ENCODE results near the gene TAF11L8. TPM values are rescaled to one million over a fixed set of nuclear protein-coding genes. Genes with fewer than 3 reads are reported as not detected.
"Not testable (repeated sequence)": the region's sequence is repeated elsewhere in the genome, so short reads cannot be mapped to it uniquely, and the experiment has no call there.

The TAF11L8 gene
- not detected for total RNA-seq

DNA sequence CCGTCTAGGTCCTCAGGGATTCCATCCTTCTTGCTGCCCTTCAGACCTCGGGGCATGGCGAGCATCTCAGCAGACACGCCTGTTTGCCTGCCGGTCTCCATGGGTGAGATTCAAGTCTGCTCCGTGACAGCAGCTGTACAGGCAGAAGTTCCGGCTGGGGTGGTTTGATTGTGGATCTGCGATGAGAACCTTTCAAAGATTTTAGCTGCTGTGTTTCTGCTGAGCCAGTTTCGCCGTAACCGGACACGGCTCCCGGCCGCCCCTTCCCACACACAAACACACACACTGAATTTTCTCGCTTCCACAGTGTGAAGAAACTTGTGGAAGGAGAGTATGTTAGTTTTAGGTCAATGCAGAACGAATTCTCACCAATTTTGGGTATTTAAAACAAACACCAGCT lies at the start of gene TAF11L8:
Gene TAF11L8 (minus strand): TSS at position 101 of the 400 bp plus-strand sequence.
- H3K9me3 ChIP-seq; H3K27ac ChIP-seq; DNase-seq; H3K4me1 ChIP-seq; H3K36me3 ChIP-seq; H3K27me3 ChIP-seq; H3K4me3 ChIP-seq (replicated peaks in 1 of 3); intact Hi-C loops (cut with DNase I): not testable (repeated sequence)
- WGBS, 2 donors: no CpG with 5 or more reads among the region's 16 CpGs

DNA sequence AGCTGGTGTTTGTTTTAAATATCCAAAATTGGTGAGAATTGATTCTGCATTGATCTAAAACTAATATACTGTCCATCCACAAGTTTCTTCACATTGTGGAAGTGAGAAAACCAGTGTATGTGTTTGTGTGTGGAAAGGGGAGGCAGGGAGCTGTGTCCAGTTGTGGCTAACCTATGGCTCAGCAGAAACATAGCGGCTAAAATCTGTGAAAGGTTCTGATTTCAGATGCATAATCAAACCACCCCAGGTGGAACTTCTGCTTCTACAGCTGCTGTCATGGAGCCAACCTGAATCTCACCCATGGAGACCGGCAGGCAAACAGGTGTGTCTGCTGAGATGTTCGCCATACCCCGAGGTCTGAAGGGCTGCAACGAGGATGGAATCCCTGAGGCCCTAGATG lies 43.4 kb upstream of the TAF11L8 start, which contains the start of gene TAF11L14:
Gene TAF11L14 (plus strand): TSS at position 301 of the 400 bp plus-strand sequence.
- Histone ChIP-seq H3K27ac (no peak within 1 kb of the TSS), H3K27me3 (no peaks in the 10 kb centered on the region), H3K9me3 (no peaks in the 10 kb centered on the region), H3K4me1 (no peaks in the 10 kb centered on the region), H3K4me3 (replicated peaks in 1 of 3) (no peak within 1 kb of the TSS), H3K36me3 (no peaks in the 10 kb centered on the region)
- intact Hi-C loops (cut with DNase I): no loop called here
- no peak for DNase-seq
- WGBS, 2 donors: 91 to 95% methylated on average over 5 of the region's 5 CpGs
- TF ChIP-seq, protein P1, sequence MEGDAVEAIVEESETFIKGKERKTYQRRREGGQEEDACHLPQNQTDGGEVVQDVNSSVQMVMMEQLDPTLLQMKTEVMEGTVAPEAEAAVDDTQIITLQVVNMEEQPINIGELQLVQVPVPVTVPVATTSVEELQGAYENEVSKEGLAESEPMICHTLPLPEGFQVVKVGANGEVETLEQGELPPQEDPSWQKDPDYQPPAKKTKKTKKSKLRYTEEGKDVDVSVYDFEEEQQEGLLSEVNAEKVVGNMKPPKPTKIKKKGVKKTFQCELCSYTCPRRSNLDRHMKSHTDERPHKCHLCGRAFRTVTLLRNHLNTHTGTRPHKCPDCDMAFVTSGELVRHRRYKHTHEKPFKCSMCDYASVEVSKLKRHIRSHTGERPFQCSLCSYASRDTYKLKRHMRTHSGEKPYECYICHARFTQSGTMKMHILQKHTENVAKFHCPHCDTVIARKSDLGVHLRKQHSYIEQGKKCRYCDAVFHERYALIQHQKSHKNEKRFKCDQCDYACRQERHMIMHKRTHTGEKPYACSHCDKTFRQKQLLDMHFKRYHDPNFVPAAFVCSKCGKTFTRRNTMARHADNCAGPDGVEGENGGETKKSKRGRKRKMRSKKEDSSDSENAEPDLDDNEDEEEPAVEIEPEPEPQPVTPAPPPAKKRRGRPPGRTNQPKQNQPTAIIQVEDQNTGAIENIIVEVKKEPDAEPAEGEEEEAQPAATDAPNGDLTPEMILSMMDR (IDR thresholded peaks at IDR 0.05): no peak
- no peak for TF ChIP-seq POLR2A (IDR thresholded peaks at IDR 0.05)

DNA sequence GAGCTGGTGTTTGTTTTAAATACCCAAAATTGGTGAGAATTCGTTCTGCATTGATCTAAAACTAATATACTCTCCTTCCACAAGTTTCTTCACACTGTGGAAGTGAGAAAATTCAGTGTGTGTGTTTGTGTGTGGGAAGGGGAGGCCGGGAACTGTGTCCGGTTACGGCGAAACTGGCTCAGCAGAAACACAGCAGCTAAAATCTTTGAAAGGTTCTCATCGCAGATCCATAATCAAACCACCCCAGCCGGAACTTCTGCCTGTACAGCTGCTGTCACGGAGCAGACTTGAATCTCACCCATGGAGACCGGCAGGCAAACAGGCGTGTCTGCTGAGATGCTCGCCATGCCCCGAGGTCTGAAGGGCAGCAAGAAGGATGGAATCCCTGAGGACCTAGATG lies 41.0 kb upstream of the TAF11L8 start, which contains the start of gene TAF11L13:
Gene TAF11L13 (plus strand): TSS at position 301 of the 400 bp plus-strand sequence.
- 95 to 97% methylated on average over 9 to 10 of the region's 12 CpGs for WGBS, 2 donors
- H3K9me3 ChIP-seq; H3K27me3 ChIP-seq; DNase-seq; intact Hi-C loops (cut with DNase I); H3K4me3 ChIP-seq (replicated peaks in 1 of 3); H3K27ac ChIP-seq; H3K36me3 ChIP-seq; H3K4me1 ChIP-seq: not testable (repeated sequence)

DNA sequence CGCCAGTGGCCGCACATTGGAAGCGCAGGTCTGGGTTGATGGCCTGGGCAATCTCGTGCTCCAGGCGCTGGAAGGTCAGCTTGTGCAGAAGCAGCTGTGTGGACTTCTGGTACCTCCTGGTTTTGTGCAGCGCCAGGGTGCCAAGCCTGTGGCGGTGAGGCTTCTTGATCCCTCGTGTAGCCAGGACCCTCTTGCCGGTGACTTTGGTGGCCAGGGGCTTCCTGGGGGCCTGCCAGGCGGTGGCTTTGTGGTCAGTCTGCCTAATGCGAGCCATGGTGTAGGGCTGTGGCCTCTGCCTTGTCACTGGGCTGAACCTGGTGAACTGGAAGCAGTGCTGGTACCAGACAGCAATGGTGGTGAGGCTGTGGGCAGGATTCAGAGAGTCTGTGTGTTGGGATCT lies 34.9 kb upstream of the TAF11L8 start:
- H3K9me3 ChIP-seq: no peaks in the 10 kb centered on the region
- no peak overlapping the region for H3K4me3 ChIP-seq (replicated peaks in 1 of 3)
- intact Hi-C loops (cut with DNase I): no loop called here
- TF ChIP-seq, protein P1 (IDR thresholded peaks at IDR 0.05): no peak
- no peak for TF ChIP-seq POLR2A (IDR thresholded peaks at IDR 0.05)
- no peaks in the 10 kb centered on the region for H3K36me3 ChIP-seq
- no peaks in the 10 kb centered on the region for H3K27me3 ChIP-seq
- H3K4me1 ChIP-seq: no peaks in the 10 kb centered on the region
- no peak overlapping the region for H3K27ac ChIP-seq
- 91 to 93% methylated on average over 3 to 9 of the region's 11 CpGs for WGBS, 2 donors
- DNase-seq: no peak

DNA sequence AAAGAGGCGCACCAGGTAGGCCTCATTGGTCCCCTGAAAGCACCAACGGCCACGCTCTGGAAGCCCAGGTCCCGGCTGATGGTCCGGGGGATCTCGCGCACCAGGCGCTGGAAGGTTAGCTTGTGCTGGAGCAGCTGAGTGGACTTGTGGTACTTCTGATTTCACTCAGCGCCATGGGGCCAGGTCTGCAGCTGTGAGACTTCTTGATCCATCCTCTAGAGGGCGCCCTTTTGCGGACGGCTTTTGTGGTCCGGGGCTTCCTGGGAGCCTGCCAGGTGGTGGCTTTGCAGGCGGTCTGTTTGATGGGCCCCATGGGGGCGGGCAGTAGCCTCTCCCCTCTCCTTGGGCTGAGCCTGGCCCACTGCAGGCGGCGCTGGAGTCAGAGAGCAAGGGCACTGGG lies 29.9 kb upstream of the TAF11L8 start:
- no peak overlapping the region for H3K4me3 ChIP-seq (replicated peaks in 1 of 3)
- no peaks in the 10 kb centered on the region for H3K4me1 ChIP-seq
- H3K9me3 ChIP-seq: no peaks in the 10 kb centered on the region
- no peak overlapping the region for H3K27ac ChIP-seq
- 77 to 100% methylated on average over 3 to 14 of the region's 17 CpGs for WGBS, 2 donors
- H3K36me3 ChIP-seq: no peaks in the 10 kb centered on the region
- intact Hi-C loops (cut with DNase I): no loop called here
- H3K27me3 ChIP-seq: no peaks in the 10 kb centered on the region
- no peak for TF ChIP-seq POLR2A (IDR thresholded peaks at IDR 0.05)
- TF ChIP-seq, protein P1 (IDR thresholded peaks at IDR 0.05): no peak
- no peak for DNase-seq

DNA sequence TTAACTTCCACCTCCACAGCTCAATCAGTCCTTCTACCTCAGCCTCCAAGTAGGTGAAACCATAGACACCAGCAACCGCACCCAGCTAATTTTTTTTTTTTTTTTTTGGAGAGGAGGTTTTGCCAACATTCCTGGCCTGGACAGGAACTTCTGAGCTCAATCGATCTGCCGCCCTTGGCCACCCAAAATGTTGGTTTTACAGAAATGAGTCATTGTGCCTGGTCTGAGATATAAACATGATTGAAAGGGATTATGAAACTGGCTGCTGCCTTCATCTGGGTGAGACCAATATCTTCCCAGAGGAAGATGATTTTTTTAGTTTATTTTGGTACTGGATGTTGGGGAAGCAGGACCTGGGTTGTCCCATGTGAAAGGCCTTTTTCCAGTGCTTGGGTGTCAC lies 28.6 kb upstream of the TAF11L8 start:
- 83 to 88% methylated on average over 3 of the region's 3 CpGs for WGBS, 2 donors

More for the DNA sequence above, 28.6 kb upstream of the TAF11L8 start:
- Histone ChIP-seq H3K27me3 (no peaks in the 10 kb centered on the region), H3K27ac (no peak overlapping the region), H3K36me3 (no peaks in the 10 kb centered on the region), H3K9me3 (no peaks in the 10 kb centered on the region), H3K4me1 (no peaks in the 10 kb centered on the region), H3K4me3 (replicated peaks in 1 of 3) (no peak overlapping the region)
- no peak for DNase-seq
- intact Hi-C loops (cut with DNase I): no loop called here
- TF ChIP-seq, protein P1 (IDR thresholded peaks at IDR 0.05): no peak
- no peak for TF ChIP-seq POLR2A (IDR thresholded peaks at IDR 0.05)
